ENCODE measurements around the gene NPHP4. TPM values are rescaled to one million over a fixed set of nuclear protein-coding genes. Genes with fewer than 3 reads are reported as not detected.

Gene NPHP4
- total RNA-seq, 1 experiment from 2014 or later: 16.8 TPM

- TF ChIP-seq ATF6 (CRISPR knock-in tag; IDR thresholded peaks at IDR 0.05) (no peak), ATF2 (CRISPR knock-in tag; IDR thresholded peaks at IDR 0.05; ENCODE audit: borderline replicate concordance, low read depth) (no peak), SMAD4 (CRISPR knock-in tag; IDR thresholded peaks at IDR 0.05) (no peak), ZNF232 (CRISPR knock-in tag; IDR thresholded peaks at IDR 0.05) (no peak), PREB (CRISPR knock-in tag; IDR thresholded peaks at IDR 0.05; ENCODE audit: borderline replicate concordance) (no peak), ATF3 (CRISPR knock-in tag; conservative IDR thresholded peaks at IDR 0.05) (no peak), HMGXB4 (CRISPR knock-in tag; IDR thresholded peaks at IDR 0.05) (no peak), CBFB (CRISPR knock-in tag; IDR thresholded peaks at IDR 0.05; ENCODE audit: low read depth) (no peak), ETV6 (CRISPR knock-in tag; IDR thresholded peaks at IDR 0.05) (no peak), ZNF396 (CRISPR knock-in tag; IDR thresholded peaks at IDR 0.05; ENCODE audit: borderline replicate concordance) (no peak), MXD4 (CRISPR knock-in tag; IDR thresholded peaks at IDR 0.05; ENCODE audit: borderline replicate concordance) (no peak), ZNF671 (CRISPR knock-in tag; IDR thresholded peaks at IDR 0.05) (no peak), IRF1 (CRISPR knock-in tag; IDR thresholded peaks at IDR 0.05) (no peak), FOXJ3 (CRISPR knock-in tag; IDR thresholded peaks at IDR 0.05; ENCODE audit: borderline replicate concordance) (no peak), ESRRA (CRISPR knock-in tag; IDR thresholded peaks at IDR 0.05; ENCODE audit: borderline replicate concordance) (no peak), ERG (CRISPR knock-in tag; IDR thresholded peaks at IDR 0.05) (no peak), ZNF425 (CRISPR knock-in tag; conservative IDR thresholded peaks at IDR 0.05) (no peak), MAX (CRISPR knock-in tag; IDR thresholded peaks at IDR 0.05) (peak; percentile 83), NFYB (CRISPR knock-in tag; conservative IDR thresholded peaks at IDR 0.05; ENCODE audit: low read depth) (no peak), JAZF1 (CRISPR knock-in tag; IDR thresholded peaks at IDR 0.05) (no peak), ZNF416 (CRISPR knock-in tag; IDR thresholded peaks at IDR 0.05) (no peak), ZSCAN18 (CRISPR knock-in tag; IDR thresholded peaks at IDR 0.05) (no peak), ZNF121 (CRISPR knock-in tag; IDR thresholded peaks at IDR 0.05) (peak; percentile 89), CREB1 (CRISPR knock-in tag; IDR thresholded peaks at IDR 0.05) (no peak), ATF1 (CRISPR knock-in tag; IDR thresholded peaks at IDR 0.05) (no peak)
These were observed 160.5 kb downstream of the NPHP4 start (continued) for GRCh38 chr1:5831600-5832335.
